T-helper 1 cell treated with Interleukin-12 subunit alpha and Interleukin-12 subunit beta and Interleukin-4 antibody, amounts not matched to agents 30 μg/mL and 1 μg/mL, for 36 hours (primary cell): ENCODE results near the gene WWC2.

Experiments
- H3K27ac Mint-ChIP-seq: one replicate; pipeline ENCODE4 v1.8.0; 2021; ENCODE audit warnings: mild to moderate bottlenecking, mixed read lengths
- H3K27me3 Mint-ChIP-seq: one replicate; pipeline ENCODE4 v1.8.0; 2021; ENCODE audit warnings: low read depth, mixed read lengths
- H3K36me3 Mint-ChIP-seq: one replicate; pipeline ENCODE4 v1.8.0; 2021; ENCODE audit warnings: low read depth, mixed read lengths
- H3K4me1 Mint-ChIP-seq: one replicate; pipeline ENCODE4 v1.8.0; 2021; ENCODE audit warnings: low read depth, mixed read lengths
- H3K4me3 Mint-ChIP-seq: one replicate; pipeline ENCODE4 v1.8.0; 2021; ENCODE audit warnings: mild to moderate bottlenecking, moderate library complexity, mixed read lengths
- H3K9me3 Mint-ChIP-seq: one replicate; pipeline ENCODE4 v1.8.0; 2021; ENCODE audit warnings: mixed read lengths

Gene WWC2

DNA sequence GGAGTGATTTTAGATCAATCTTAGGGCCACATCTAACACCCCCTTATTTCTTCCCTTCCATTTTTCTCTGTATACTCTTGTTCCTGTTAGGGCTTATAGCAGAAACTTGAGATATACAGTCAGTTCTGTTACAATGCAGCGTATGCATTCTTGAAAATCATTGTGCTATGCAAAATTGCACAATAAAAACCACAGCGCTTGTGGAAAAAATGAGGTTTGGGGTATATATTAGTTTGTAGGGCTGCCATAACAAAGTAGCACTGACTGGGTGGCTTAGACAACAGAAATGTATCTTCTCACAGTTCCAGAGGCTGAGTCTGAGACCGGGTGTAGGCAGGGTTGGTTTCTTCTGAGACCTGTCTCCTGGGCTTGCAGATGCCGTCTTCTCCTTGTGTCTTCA lies 59.0 kb downstream of the WWC2 start:
- no peaks in the 10 kb centered on the region for H3K36me3 Mint-ChIP-seq
- no peaks in the 10 kb centered on the region for H3K4me1 Mint-ChIP-seq
- H3K27me3 Mint-ChIP-seq: no peaks in the 10 kb centered on the region
- no peaks in the 10 kb centered on the region for H3K9me3 Mint-ChIP-seq
- no peak overlapping the region for H3K4me3 Mint-ChIP-seq
- H3K27ac Mint-ChIP-seq: no peak overlapping the region

GRCh38 chr4:183161630-183162029 lies 62.6 kb downstream of the WWC2 start:
- no peak overlapping the region for H3K4me3 Mint-ChIP-seq
- no peaks in the 10 kb centered on the region for H3K4me1 Mint-ChIP-seq
- no peak overlapping the region for H3K27ac Mint-ChIP-seq
- no peaks in the 10 kb centered on the region for H3K9me3 Mint-ChIP-seq
- H3K36me3 Mint-ChIP-seq: no peaks in the 10 kb centered on the region
- H3K27me3 Mint-ChIP-seq: peaks cover 4% of the 10 kb centered on the region

DNA sequence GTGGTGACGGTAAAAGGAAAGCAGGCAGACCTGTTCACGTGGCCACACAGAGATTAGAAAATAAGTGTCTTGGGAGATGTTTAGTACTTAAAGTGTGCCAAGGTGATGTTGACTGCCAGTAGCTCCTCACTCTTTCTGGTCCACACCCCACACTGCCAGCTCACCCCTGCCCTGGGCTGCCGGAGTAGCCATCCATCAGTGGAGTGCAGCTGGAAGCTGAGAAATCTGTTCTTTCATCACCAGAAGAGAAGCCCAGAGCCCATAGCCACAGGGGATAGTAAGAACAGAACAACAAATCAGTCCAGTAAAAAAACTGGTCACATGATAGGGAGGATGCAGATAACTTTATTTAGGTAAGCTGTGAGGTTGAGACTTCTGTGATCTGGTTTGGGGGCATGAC lies 64.1 kb downstream of the WWC2 start:
- Mint-ChIP-seq H3K4me1 (no peaks in the 10 kb centered on the region), H3K27me3 (peaks cover 14% of the 10 kb centered on the region), H3K4me3 (no peak overlapping the region), H3K27ac (no peak overlapping the region), H3K36me3 (no peaks in the 10 kb centered on the region), H3K9me3 (no peaks in the 10 kb centered on the region)

DNA sequence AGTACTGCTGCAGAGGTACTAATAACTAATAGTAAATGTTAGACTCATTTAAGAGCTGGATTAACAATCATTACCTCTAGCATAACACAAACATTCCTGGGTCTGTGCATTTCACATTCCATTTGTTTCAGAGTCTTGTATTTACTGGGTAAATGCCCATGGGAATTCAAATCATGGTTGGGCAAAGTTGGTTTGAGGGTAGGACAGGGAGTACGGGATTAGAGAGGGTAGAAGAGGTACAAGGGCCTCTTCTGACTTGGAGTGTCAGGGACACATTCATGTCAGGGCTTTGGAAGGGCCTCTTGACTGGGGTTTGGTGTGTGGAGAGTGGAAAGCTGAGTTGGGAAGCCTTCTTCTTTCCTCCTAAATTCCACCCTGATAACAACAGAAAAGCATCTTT lies 65.9 kb downstream of the WWC2 start:
- peaks cover 14% of the 10 kb centered on the region for H3K27me3 Mint-ChIP-seq
- H3K36me3 Mint-ChIP-seq: no peaks in the 10 kb centered on the region
- H3K27ac Mint-ChIP-seq: no peak overlapping the region
- H3K9me3 Mint-ChIP-seq: no peaks in the 10 kb centered on the region
- H3K4me1 Mint-ChIP-seq: no peaks in the 10 kb centered on the region
- H3K4me3 Mint-ChIP-seq: no peak overlapping the region

GRCh38 chr4:183165376-183165775 lies 66.3 kb downstream of the WWC2 start:
- Mint-ChIP-seq H3K27me3 (peaks cover 16% of the 10 kb centered on the region), H3K4me3 (no peak overlapping the region), H3K9me3 (no peaks in the 10 kb centered on the region)

GRCh38 chr4:183170894-183171293 lies 71.8 kb downstream of the WWC2 start:
- Mint-ChIP-seq H3K36me3 (no peaks in the 10 kb centered on the region), H3K4me3 (no peak overlapping the region), H3K9me3 (no peaks in the 10 kb centered on the region), H3K27me3 (peaks cover 25% of the 10 kb centered on the region), H3K4me1 (no peaks in the 10 kb centered on the region), H3K27ac (no peak overlapping the region)

More at GRCh38 chr4:183165376-183165775, 66.3 kb downstream of the WWC2 start:
- Mint-ChIP-seq H3K27ac (no peak overlapping the region), H3K36me3 (no peaks in the 10 kb centered on the region), H3K4me1 (no peaks in the 10 kb centered on the region)

GRCh38 chr4:183171484-183172267 lies 72.6 kb downstream of the WWC2 start:
- Mint-ChIP-seq H3K36me3 (no peaks in the 10 kb centered on the region), H3K4me1 (no peaks in the 10 kb centered on the region), H3K9me3 (no peaks in the 10 kb centered on the region), H3K4me3 (no peak overlapping the region), H3K27ac (no peak overlapping the region), H3K27me3 (peaks cover 28% of the 10 kb centered on the region)

GRCh38 chr4:183172881-183173280 lies 73.8 kb downstream of the WWC2 start:
- Mint-ChIP-seq H3K9me3 (no peaks in the 10 kb centered on the region), H3K27ac (no peak overlapping the region), H3K4me3 (no peak overlapping the region), H3K36me3 (no peaks in the 10 kb centered on the region), H3K27me3 (peaks cover 19% of the 10 kb centered on the region), H3K4me1 (no peaks in the 10 kb centered on the region)

- Mint-ChIP-seq H3K4me3 (no peak overlapping the region), H3K27ac (no peak overlapping the region), H3K27me3 (peaks cover 19% of the 10 kb centered on the region), H3K36me3 (no peaks in the 10 kb centered on the region), H3K9me3 (no peaks in the 10 kb centered on the region), H3K4me1 (no peaks in the 10 kb centered on the region)
These were observed 74.8 kb downstream of the WWC2 start for GRCh38 chr4:183173580-183174526.

GRCh38 chr4:183175631-183176232 lies 76.7 kb downstream of the WWC2 start:
- Mint-ChIP-seq H3K4me1 (no peaks in the 10 kb centered on the region), H3K36me3 (no peaks in the 10 kb centered on the region), H3K27me3 (peaks cover 21% of the 10 kb centered on the region), H3K4me3 (no peak overlapping the region), H3K27ac (no peak overlapping the region), H3K9me3 (no peaks in the 10 kb centered on the region)

GRCh38 chr4:183177001-183177400 lies 77.9 kb downstream of the WWC2 start:
- Mint-ChIP-seq H3K9me3 (no peaks in the 10 kb centered on the region), H3K36me3 (no peaks in the 10 kb centered on the region), H3K4me1 (no peaks in the 10 kb centered on the region), H3K27ac (no peak overlapping the region), H3K4me3 (no peak overlapping the region), H3K27me3 (peaks cover 22% of the 10 kb centered on the region)

GRCh38 chr4:183178201-183178600 lies 79.1 kb downstream of the WWC2 start:
- H3K27me3 Mint-ChIP-seq: peaks cover 18% of the 10 kb centered on the region

GRCh38 chr4:183180096-183180495 lies 81.0 kb downstream of the WWC2 start:
- Mint-ChIP-seq H3K4me1 (no peaks in the 10 kb centered on the region), H3K27me3 (peaks cover 23% of the 10 kb centered on the region), H3K36me3 (no peaks in the 10 kb centered on the region), H3K9me3 (peaks cover 5% of the 10 kb centered on the region), H3K27ac (no peak overlapping the region), H3K4me3 (no peak overlapping the region)

More at GRCh38 chr4:183178201-183178600, 79.1 kb downstream of the WWC2 start:
- Mint-ChIP-seq H3K9me3 (no peaks in the 10 kb centered on the region), H3K36me3 (no peaks in the 10 kb centered on the region), H3K4me1 (no peaks in the 10 kb centered on the region), H3K4me3 (no peak overlapping the region), H3K27ac (no peak overlapping the region)

DNA sequence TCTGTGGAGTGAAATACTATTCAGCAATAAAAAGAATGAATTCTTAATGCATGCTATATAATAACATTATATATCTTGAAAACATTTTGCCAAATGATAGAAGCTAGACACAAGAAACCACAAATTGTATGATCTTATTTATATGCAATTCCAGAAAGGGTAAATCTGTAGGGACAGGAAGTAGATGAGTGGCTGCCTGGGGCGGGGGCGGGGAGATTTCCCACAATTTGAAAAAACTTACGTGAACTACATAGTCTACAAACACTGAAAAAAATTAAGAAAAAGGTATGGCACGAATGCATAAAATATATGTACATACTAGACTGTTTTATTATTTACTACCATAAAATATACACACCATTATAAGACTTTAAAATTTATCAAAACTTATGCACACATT lies 81.6 kb downstream of the WWC2 start:
- no peak overlapping the region for H3K27ac Mint-ChIP-seq
- H3K36me3 Mint-ChIP-seq: no peaks in the 10 kb centered on the region
- peaks cover 23% of the 10 kb centered on the region for H3K27me3 Mint-ChIP-seq
- no peak overlapping the region for H3K4me3 Mint-ChIP-seq
- H3K9me3 Mint-ChIP-seq: peaks cover 5% of the 10 kb centered on the region
- H3K4me1 Mint-ChIP-seq: peaks cover 3% of the 10 kb centered on the region
